ENCODE measurements around the gene PLXNA4. TPM values are rescaled to one million over a fixed set of nuclear protein-coding genes. Genes with fewer than 3 reads are reported as not detected.

Gene PLXNA4
- total RNA-seq, 1 experiment from 2014 or later, result not detected

GRCh38 chr7:132149436-132150304 is 426.6 kb downstream of the PLXNA4 start:
- no peak for DNase-seq (ENCODE audit: low spot score)

GRCh38 chr7:132148876-132149275 is 427.4 kb downstream of the PLXNA4 start:
- DNase-seq (ENCODE audit: low spot score), result no peak

GRCh38 chr7:132145466-132145865 is 430.8 kb downstream of the PLXNA4 start:
- DNase-seq (ENCODE audit: low spot score), result no peak

GRCh38 chr7:132145063-132145462 is 431.2 kb downstream of the PLXNA4 start:
- no peak for DNase-seq (ENCODE audit: low spot score)

GRCh38 chr7:132142006-132142405 is 434.3 kb downstream of the PLXNA4 start:
- no peak for DNase-seq (ENCODE audit: low spot score)

- no peak for DNase-seq (ENCODE audit: low spot score)
Observed at GRCh38 chr7:132141109-132141508, 435.2 kb downstream of the PLXNA4 start.

GRCh38 chr7:132140341-132140740 is 435.9 kb downstream of the PLXNA4 start:
- no peak for DNase-seq (ENCODE audit: low spot score)

GRCh38 chr7:132138817-132139216 is 437.5 kb downstream of the PLXNA4 start:
- DNase-seq (ENCODE audit: low spot score), result no peak

GRCh38 chr7:132137681-132138080 is 438.6 kb downstream of the PLXNA4 start:
- no peak for DNase-seq (ENCODE audit: low spot score)

GRCh38 chr7:132135746-132136385 is 440.4 kb downstream of the PLXNA4 start:
- no peak for DNase-seq (ENCODE audit: low spot score)

- DNase-seq (ENCODE audit: low spot score), result no peak
Observed at GRCh38 chr7:132134814-132135445, 441.3 kb downstream of the PLXNA4 start.

GRCh38 chr7:132133501-132133900 is 442.8 kb downstream of the PLXNA4 start:
- DNase-seq (ENCODE audit: low spot score), result no peak

GRCh38 chr7:132131196-132131595 is 445.1 kb downstream of the PLXNA4 start:
- DNase-seq (ENCODE audit: low spot score), result no peak

GRCh38 chr7:132130497-132130896 is 445.8 kb downstream of the PLXNA4 start:
- no peak for DNase-seq (ENCODE audit: low spot score)

GRCh38 chr7:132125872-132126595 is 450.2 kb downstream of the PLXNA4 start:
- DNase-seq (ENCODE audit: low spot score), result no peak

GRCh38 chr7:132125096-132125495 is 451.2 kb downstream of the PLXNA4 start:
- DNase-seq (ENCODE audit: low spot score), result no peak

GRCh38 chr7:132124575-132124974 is 451.7 kb downstream of the PLXNA4 start:
- DNase-seq (ENCODE audit: low spot score), result no peak

- no peak for DNase-seq (ENCODE audit: low spot score)
Observed at GRCh38 chr7:132123773-132124172, 452.5 kb downstream of the PLXNA4 start.

- no peak for DNase-seq (ENCODE audit: low spot score)
Observed at GRCh38 chr7:132122901-132123300, 453.4 kb downstream of the PLXNA4 start.

- no peak for DNase-seq (ENCODE audit: low spot score)
Observed at GRCh38 chr7:132121987-132122386, 454.3 kb downstream of the PLXNA4 start.

GRCh38 chr7:132118641-132119040 is 457.6 kb downstream of the PLXNA4 start:
- DNase-seq (ENCODE audit: low spot score), result no peak

GRCh38 chr7:132117636-132118035 is 458.6 kb downstream of the PLXNA4 start:
- no peak for DNase-seq (ENCODE audit: low spot score)
